K562 (cell line): ENCODE results near the gene MYL12B. TPM values are rescaled to one million over a fixed set of nuclear protein-coding genes. Genes with fewer than 3 reads are reported as not detected.
A peak's percentile ranks its signal among the peaks of the same experiment; 100 is the strongest.

Experiments
- ARID1B ChIP-seq: fragments of 450-650 bp; IDR thresholded peaks from 2 replicates; pipeline ENCODE4 v1.6.1; 2016; ENCODE audit warnings: antibody characterized with exemption, mild to moderate bottlenecking, inconsistent platforms
- CBX8 ChIP-seq: fragments of 200-600 bp; sonication (generic); IDR thresholded peaks from 2 replicates; pipeline ENCODE4 v1.6.1; 2012; ENCODE audit warnings: borderline replicate concordance, mixed run types, low read depth, mild to moderate bottlenecking, moderate library complexity, mixed read lengths, low read length, control low read depth, inconsistent platforms; ENCODE audit not compliant: poor library complexity, severe bottlenecking; ENCODE audit errors: extremely low read depth
- FOXM1 ChIP-seq, 2 experiments: fragments of 450-650 bp in 1 of 2; sonication (generic) in 1 of 2; formaldehyde crosslinking in 1 of 2; IDR thresholded peaks; 2 replicates each; pipeline versions ENCODE4 v1.6.1 to v1.9.0; 2017 to 2022; ENCODE audit warnings: low read depth in 2 of 2, mild to moderate bottlenecking in 2 of 2, missing genetic modification reagents in 1 of 2, moderate library complexity in 1 of 2
- HNRNPL ChIP-seq: fragments of 200-400 bp; formaldehyde crosslinking; IDR thresholded peaks from 2 replicates; pipeline ENCODE4 v1.6.1; 2017; ENCODE audit warnings: low read depth, mild to moderate bottlenecking, low read length
- ID3 ChIP-seq, 2 experiments: fragments of 250-450 bp in 1 of 2; fragments of 450-650 bp in 1 of 2; sonication (Bioruptor Pico) in 1 of 2; IDR thresholded peaks; 2 replicates each; pipeline versions ENCODE4 v1.6.1 to v1.8.0; 2016 to 2021; ENCODE audit warnings: mild to moderate bottlenecking in 2 of 2, moderate library complexity in 2 of 2, missing compliant biosample characterization in 1 of 2, missing genetic modification characterization in 1 of 2
- LCOR ChIP-seq: sonication (generic); formaldehyde crosslinking; IDR thresholded peaks from 2 replicates; pipeline ENCODE4 v1.8.0; 2022; ENCODE audit warnings: mild to moderate bottlenecking, missing genetic modification reagents
- MEF2A ChIP-seq: IDR thresholded peaks from 2 replicates; pipeline ENCODE4 v1.6.1; 2011; ENCODE audit warnings: low read depth, mild to moderate bottlenecking, low read length, moderate library complexity; ENCODE audit not compliant: control insufficient read depth
- MTF1 ChIP-seq: fragments of 250-450 bp; sonication (Bioruptor Pico); IDR thresholded peaks from 2 replicates; pipeline ENCODE4 v1.9.0; 2021; ENCODE audit warnings: moderate library complexity, mild to moderate bottlenecking, inconsistent platforms, borderline replicate concordance
- MXI1 ChIP-seq: IDR thresholded peaks from 2 replicates; pipeline ENCODE4 v1.6.1; 2011; ENCODE audit warnings: low read depth, mild to moderate bottlenecking, improper control_type of control experiment, low read length
- NCOA6 ChIP-seq: fragments of 450-650 bp; IDR thresholded peaks from 2 replicates; pipeline ENCODE4 v1.6.1; 2017; ENCODE audit warnings: mild to moderate bottlenecking
- PHF20 ChIP-seq: fragments of 450-650 bp; IDR thresholded peaks from 2 replicates; pipeline ENCODE4 v1.6.1; 2018; ENCODE audit not compliant: partially characterized antibody
- POLR2G ChIP-seq: fragments of 200-400 bp; formaldehyde crosslinking; IDR thresholded peaks from 2 replicates; pipeline ENCODE4 v1.6.1; 2017; ENCODE audit warnings: low read depth, mild to moderate bottlenecking, antibody characterized with exemption, low read length, moderate library complexity
- SAP30 ChIP-seq: fragments of 200-600 bp; sonication (generic); IDR thresholded peaks from 2 replicates; pipeline ENCODE4 v1.6.1; 2012; ENCODE audit warnings: borderline replicate concordance, low read depth, mild to moderate bottlenecking, moderate library complexity, low read length, control low read depth, inconsistent platforms; ENCODE audit not compliant: insufficient read depth, poor library complexity, severe bottlenecking
- SIN3A ChIP-seq, 2 experiments: fragments of 150-350 bp in 1 of 2; IDR thresholded peaks; 2 replicates each; pipeline ENCODE4 v1.6.1; 2011 to 2016; ENCODE audit warnings: borderline replicate concordance in 2 of 2, low read depth in 2 of 2, low read length in 2 of 2, mild to moderate bottlenecking in 2 of 2, moderate library complexity in 2 of 2; ENCODE audit not compliant: control insufficient read depth in 1 of 2
- SMAD2 ChIP-seq: fragments of 150-350 bp; IDR thresholded peaks from 2 replicates; pipeline ENCODE4 v1.6.1; 2014; ENCODE audit warnings: low read depth, mild to moderate bottlenecking, low read length
- SRSF3 ChIP-seq: fragments of 200-400 bp; formaldehyde crosslinking; IDR thresholded peaks from 2 replicates; pipeline ENCODE4 v1.6.1; 2016; ENCODE audit warnings: mild to moderate bottlenecking, low read length, moderate library complexity; ENCODE audit not compliant: insufficient read depth
- SRSF9 ChIP-seq: fragments of 200-400 bp; formaldehyde crosslinking; IDR thresholded peaks from 2 replicates; pipeline ENCODE4 v1.6.1; 2017; ENCODE audit warnings: low read depth, low read length, borderline replicate concordance
- TCF7L2 ChIP-seq: fragments of 150-350 bp; IDR thresholded peaks from 2 replicates; pipeline ENCODE4 v1.6.1; 2016; ENCODE audit warnings: low read depth, mild to moderate bottlenecking, low read length, moderate library complexity
- TGIF2 ChIP-seq: sonication (generic); formaldehyde crosslinking; IDR thresholded peaks from 2 replicates; pipeline ENCODE4 v1.8.1; 2022; ENCODE audit warnings: mild to moderate bottlenecking, missing genetic modification reagents, moderate library complexity
- TSC22D4 ChIP-seq: fragments of 450-650 bp; IDR thresholded peaks from 2 replicates; pipeline ENCODE4 v1.6.1; 2016; ENCODE audit warnings: missing genetic modification characterization, missing biosample characterization, control low read depth
- ZBED1 ChIP-seq: IDR thresholded peaks from 2 replicates; pipeline ENCODE4 v1.6.1; 2014
- ZNF766 ChIP-seq: fragments of 200-800 bp; sonication (Bioruptor generic); conservative IDR thresholded peaks from 2 replicates; pipeline ENCODE4 v1.6.1; 2016; ENCODE audit warnings: missing genetic modification characterization, missing compliant biosample characterization
- polyA plus RNA-seq, 8 experiments: library from polyadenylated mRNA; depleted of rRNA in 4 of 8; stranded (reverse) in 5 of 8; unstranded in 3 of 8; fragments of >200 nt; fragmentation: Nextera tagmentation in 2 of 8; fragmentation: Illumina TruSeq in 1 of 8; extraction: Ambion mirVana in 2 of 8; extraction: Trizol in 1 of 8; gene quantifications; 2 replicates each; pipeline versions ENCODE4 v1.2.1 to v1.2.3, GENCODE V29; 2011 to 2014; ENCODE audit warnings: inconsistent platforms in 1 of 8, missing spikeins in 1 of 8
- total RNA-seq, 7 experiments: library from RNA; depleted of rRNA in 6 of 7; stranded (reverse); fragments of >200 nt in 6 of 7; fragmentation: Illumina TruSeq in 2 of 7; extraction: Trizol in 2 of 7; gene quantifications; 2 replicates each; pipeline versions ENCODE4 v1.2.1 to v1.2.3, GENCODE V29; 2011 to 2021; ENCODE audit warnings: low replicate concordance in 1 of 7
- TF ChIP-seq, protein P1 (sequence below), 2 experiments: IDR thresholded peaks; 2 replicates each; pipeline ENCODE4 v1.6.1; 2012; ENCODE audit warnings: improper control_type of control experiment in 2 of 2, low read depth in 2 of 2, low read length in 2 of 2, borderline replicate concordance in 1 of 2

The MYL12B gene
- total and polyA plus RNA-seq, 9 of the 15 experiments (the other 6 are each of a cell fraction or from before 2014, with no cell fraction given), result 220 to 995 (median 463) TPM

DNA sequence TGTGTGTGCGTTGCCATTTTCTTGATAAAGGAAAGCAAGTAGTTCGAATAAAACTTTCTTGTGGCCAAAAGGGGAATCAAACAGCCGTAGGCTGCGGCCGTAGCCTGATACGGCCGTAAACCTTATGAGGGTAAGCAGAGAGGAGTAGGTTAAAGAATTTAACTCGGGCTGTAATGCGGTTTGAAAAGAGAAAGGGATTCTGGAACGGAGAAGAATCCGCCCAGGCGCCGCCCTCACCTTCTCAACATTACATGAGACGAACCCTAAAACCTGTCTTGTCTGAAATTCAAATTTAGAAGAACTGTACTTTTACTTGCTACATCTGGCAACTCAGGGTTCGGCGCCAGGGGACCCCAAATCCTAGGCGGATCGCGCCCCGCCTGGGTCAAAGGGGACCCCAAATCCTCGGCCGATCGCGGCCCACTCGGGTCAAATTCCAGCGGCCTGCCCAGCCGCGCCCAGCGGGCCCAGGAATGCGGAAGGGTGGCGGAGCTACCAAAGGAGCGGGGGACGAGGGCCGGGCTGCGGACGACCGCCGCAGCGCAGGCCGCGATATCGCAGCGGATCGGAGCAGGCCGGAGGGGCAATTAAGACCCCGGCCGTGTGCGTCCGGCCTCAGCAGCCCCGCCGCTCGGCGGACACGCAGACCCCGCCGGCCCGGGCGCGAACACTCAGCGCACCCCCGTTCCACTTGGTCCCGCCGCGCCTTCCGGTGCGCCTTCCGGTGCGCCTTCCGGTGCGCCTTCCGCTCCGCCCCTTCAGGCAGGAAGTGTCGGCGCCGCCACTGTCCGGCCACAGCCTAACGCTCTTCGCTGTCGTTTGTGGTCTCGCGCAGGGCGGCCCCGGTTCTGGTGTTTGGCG lies at the start of gene MYL12B (continued):
- TF ChIP-seq SIN3A (IDR thresholded peaks at IDR 0.05; ENCODE audit: borderline replicate concordance in 2 of 2, control insufficient read depth in 1 of 2, low read depth in 2 of 2, low read length in 2 of 2) (peak; percentile 55 to 91; a peak in 3 of 4 replicates), POLR2G (peak; percentile 97), ZBED1 (peak; percentile 65; the same call in 1 of the 2 replicates), SMAD2 (no peak), SAP30 (peak; percentile 81), NCOA6 (no peak), LCOR (CRISPR knock-in tag) (peak; percentile 75), ZNF766 (CRISPR knock-in tag) (0 out of 2 replicates have a peak, but pooled peaks have one; percentile 14), FOXM1 (IDR thresholded peaks at IDR 0.05; ENCODE audit: low read depth) (peak; percentile 23; the same call in 1 of the 2 replicates), FOXM1 (CRISPR knock-in tag; IDR thresholded peaks at IDR 0.05; ENCODE audit: low read depth) (peak; percentile 52), MXI1 (0 out of 2 replicates have a peak, but pooled peaks have one; percentile 28), CBX8 (no peak), ARID1B (peak; percentile 51; the same call in 1 of the 2 replicates), PHF20 (peak; percentile 92), MTF1 (CRISPR knock-in tag) (no peak), TGIF2 (CRISPR knock-in tag) (0 out of 2 replicates have a peak, but pooled peaks have one; percentile 32), SRSF9 (no peak), SRSF3 (no peak), TCF7L2 (peak; percentile 90), MEF2A (no peak), ID3 (CRISPR knock-in tag; IDR thresholded peaks at IDR 0.05) (no peak), ID3 (tag; IDR thresholded peaks at IDR 0.05) (peak; percentile 67; the same call in 1 of the 2 replicates), TSC22D4 (no peak), HNRNPL (no peak)
- TF ChIP-seq, protein P1, sequence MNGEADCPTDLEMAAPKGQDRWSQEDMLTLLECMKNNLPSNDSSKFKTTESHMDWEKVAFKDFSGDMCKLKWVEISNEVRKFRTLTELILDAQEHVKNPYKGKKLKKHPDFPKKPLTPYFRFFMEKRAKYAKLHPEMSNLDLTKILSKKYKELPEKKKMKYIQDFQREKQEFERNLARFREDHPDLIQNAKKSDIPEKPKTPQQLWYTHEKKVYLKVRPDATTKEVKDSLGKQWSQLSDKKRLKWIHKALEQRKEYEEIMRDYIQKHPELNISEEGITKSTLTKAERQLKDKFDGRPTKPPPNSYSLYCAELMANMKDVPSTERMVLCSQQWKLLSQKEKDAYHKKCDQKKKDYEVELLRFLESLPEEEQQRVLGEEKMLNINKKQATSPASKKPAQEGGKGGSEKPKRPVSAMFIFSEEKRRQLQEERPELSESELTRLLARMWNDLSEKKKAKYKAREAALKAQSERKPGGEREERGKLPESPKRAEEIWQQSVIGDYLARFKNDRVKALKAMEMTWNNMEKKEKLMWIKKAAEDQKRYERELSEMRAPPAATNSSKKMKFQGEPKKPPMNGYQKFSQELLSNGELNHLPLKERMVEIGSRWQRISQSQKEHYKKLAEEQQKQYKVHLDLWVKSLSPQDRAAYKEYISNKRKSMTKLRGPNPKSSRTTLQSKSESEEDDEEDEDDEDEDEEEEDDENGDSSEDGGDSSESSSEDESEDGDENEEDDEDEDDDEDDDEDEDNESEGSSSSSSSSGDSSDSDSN (IDR thresholded peaks at IDR 0.05; ENCODE audit: borderline replicate concordance in 1 of 2, low read depth in 2 of 2, low read length in 2 of 2), result peak; percentile 76 to 89; a peak in 3 of 4 replicates
